ENCODE results near the gene HAGH.

HAGH gene

DNA sequence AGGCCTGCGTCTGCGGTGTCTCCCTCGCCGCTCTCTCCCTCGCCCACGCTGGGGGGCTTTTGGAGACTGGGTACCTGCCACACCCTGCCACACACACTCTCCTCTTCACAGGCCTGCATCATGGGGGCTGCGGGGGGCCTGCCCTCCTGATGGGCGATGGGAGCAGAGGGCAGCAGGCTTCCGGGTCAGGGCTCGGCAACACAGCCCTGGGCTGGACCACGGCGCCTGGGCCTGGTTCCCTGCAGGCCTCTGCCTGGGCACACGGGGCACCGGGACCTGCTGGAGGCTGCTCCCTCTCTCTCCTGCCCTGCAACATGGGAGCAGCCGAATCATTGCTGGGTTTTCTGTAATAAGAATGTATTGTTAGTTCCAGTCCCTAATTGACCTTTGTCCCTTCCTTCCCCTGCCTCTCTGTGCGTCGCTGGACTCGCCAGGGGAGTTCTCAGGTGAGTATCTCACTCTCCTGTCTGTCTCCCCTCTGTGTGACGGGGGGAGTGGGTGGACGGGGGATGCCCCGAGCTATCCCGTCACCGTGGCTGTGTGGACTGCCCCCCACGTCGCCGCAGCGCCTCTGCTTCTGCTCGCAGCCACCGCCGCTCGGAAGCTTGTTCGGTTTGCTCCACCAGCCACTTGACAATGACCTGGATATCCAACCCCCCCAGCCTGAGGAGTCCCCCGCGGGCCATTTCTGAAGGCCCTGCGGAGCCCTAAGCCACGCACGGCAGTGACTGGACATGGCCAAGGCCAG, 68.7 kb downstream of the HAGH start:
- peaks cover 9% of the 10 kb centered on the region for H3K4me1 Mint-ChIP-seq

More for the DNA sequence above, 68.7 kb downstream of the HAGH start:
- H3K27ac Mint-ChIP-seq: no peak overlapping the region
- H3K9me3 Mint-ChIP-seq: no peaks in the 10 kb centered on the region
- peaks cover 2% of the 10 kb centered on the region for H3K36me3 Mint-ChIP-seq
- H3K4me3 Mint-ChIP-seq: no peak overlapping the region
- no peaks in the 10 kb centered on the region for H3K27me3 Mint-ChIP-seq
